ENCODE results near the gene FBXO47.

- TF ChIP-seq POLR2A (IDR thresholded peaks at IDR 0.05), result no peak
- TF ChIP-seq CTCF (IDR thresholded peaks at IDR 0.05), result no peak
Measured at GRCh38 chr17:39002991-39003715, 36.0 kb upstream of the FBXO47 start.

Measured in testis (tissue), 2 donors.